DOHH2 (cell line): ENCODE results near the gene ERI3.

Source experiments
- H3F3A ChIP-seq: fragments of 200-600 bp; sonication (generic), shearing (Covaris generic); 2 replicates; pipeline ENCODE4 v1.6.0; 2016; ENCODE audit warnings: antibody characterized with exemption, mild to moderate bottlenecking; ENCODE audit not compliant: control insufficient read depth, insufficient read depth
- H3K27ac ChIP-seq: fragments of 200-600 bp; sonication (generic); 2 replicates; pipeline ENCODE4 v1.5.1; 2014; ENCODE audit warnings: low read depth, mild to moderate bottlenecking, low read length, moderate library complexity
- H3K27me3 ChIP-seq: fragments of 200-600 bp; sonication (generic); 2 replicates; pipeline ENCODE4 v1.6.1; 2014; ENCODE audit warnings: mild to moderate bottlenecking, low read length, mixed read lengths; ENCODE audit not compliant: control insufficient read depth
- H3K36me3 ChIP-seq: fragments of 200-600 bp; sonication (generic); 2 replicates; pipeline ENCODE4 v1.6.1; 2014; ENCODE audit warnings: mild to moderate bottlenecking, low read length, moderate library complexity, mixed read lengths; ENCODE audit not compliant: control insufficient read depth
- H3K4me1 ChIP-seq: fragments of 200-600 bp; sonication (generic); 2 replicates; pipeline ENCODE4 v1.6.1; 2014; ENCODE audit warnings: mild to moderate bottlenecking, low read length, mixed read lengths; ENCODE audit not compliant: control insufficient read depth
- H3K4me2 ChIP-seq: fragments of 200-600 bp; sonication (generic); 2 replicates; pipeline ENCODE4 v1.6.0; 2014; ENCODE audit warnings: mild to moderate bottlenecking, low read length, moderate library complexity
- H3K4me3 ChIP-seq: fragments of 200-600 bp; sonication (generic); 2 replicates; pipeline ENCODE4 v1.5.1; 2014; ENCODE audit warnings: mild to moderate bottlenecking, low read length, mixed read lengths
- H3K79me2 ChIP-seq: fragments of 200-600 bp; sonication (generic); 2 replicates; pipeline ENCODE4 v1.6.1; 2014; ENCODE audit warnings: mild to moderate bottlenecking, low read length, mixed read lengths; ENCODE audit not compliant: control insufficient read depth
- H3K9me2 ChIP-seq: fragments of 200-600 bp; sonication (generic); replicated peaks from 2 replicates; pipeline ENCODE4 v1.6.1; 2014; ENCODE audit warnings: mild to moderate bottlenecking, low read length, mixed read lengths; ENCODE audit not compliant: control insufficient read depth
- H3K9me3 ChIP-seq: fragments of 200-600 bp; sonication (generic); 2 replicates; pipeline ENCODE4 v1.6.1; 2014; ENCODE audit warnings: antibody characterized with exemption, low read length, mixed read lengths; ENCODE audit not compliant: control insufficient read depth, insufficient read depth
- H4K20me1 ChIP-seq: fragments of 200-600 bp; sonication (generic); 2 replicates; pipeline ENCODE4 v1.6.0; 2014; ENCODE audit warnings: low read depth, mild to moderate bottlenecking, antibody characterized with exemption, low read length, moderate library complexity; ENCODE audit not compliant: control insufficient read depth, insufficient read depth
- CTCF ChIP-seq: fragments of 200-600 bp; sonication (generic); IDR thresholded peaks from one replicate; pipeline ENCODE4 v1.5.1; 2014; ENCODE audit warnings: antibody characterized with exemption, mild to moderate bottlenecking, low read depth, low read length; ENCODE audit not compliant: poor library complexity, severe bottlenecking
- EZH2phosphoT487 ChIP-seq: fragments of 200-600 bp; sonication (generic); IDR thresholded peaks from 2 replicates; pipeline ENCODE4 v1.6.1; 2017; ENCODE audit warnings: borderline replicate concordance, mild to moderate bottlenecking, antibody characterized with exemption, low read length, moderate library complexity, mixed read lengths

Gene ERI3

GRCh38 chr1:44377925-44378784 lies 23.1 kb upstream of the ERI3 start:
- Histone ChIP-seq H3K36me3 (no peaks in the 10 kb centered on the region), H3K4me3 (no peak overlapping the region), H3K4me2 (no peak overlapping the region), H3K9me3 (no peaks in the 10 kb centered on the region), H4K20me1 (no peaks in the 10 kb centered on the region), H3K27me3 (peaks cover 7% of the 10 kb centered on the region), H3K9me2 (no peaks in the 10 kb centered on the region), H3F3A (no peaks in the 10 kb centered on the region), H3K4me1 (no peaks in the 10 kb centered on the region), H3K79me2 (no peaks in the 10 kb centered on the region), H3K27ac (no peak overlapping the region)
- TF ChIP-seq CTCF: peak; percentile 83
- no peak for TF ChIP-seq EZH2phosphoT487

GRCh38 chr1:44375547-44375946 lies 20.5 kb upstream of the ERI3 start:
- H3K27me3 ChIP-seq: no peaks in the 10 kb centered on the region; the same call in 1 of the 2 replicates
- H3K79me2 ChIP-seq: no peaks in the 10 kb centered on the region
- no peaks in the 10 kb centered on the region for H3K9me3 ChIP-seq
- no peaks in the 10 kb centered on the region for H3K4me1 ChIP-seq
- no peak overlapping the region for H3K4me3 ChIP-seq
- no peak for TF ChIP-seq EZH2phosphoT487
- TF ChIP-seq CTCF: no peak
- H3K27ac ChIP-seq: no peak overlapping the region
- no peak overlapping the region for H3K4me2 ChIP-seq
- no peaks in the 10 kb centered on the region for H3F3A ChIP-seq
- H3K36me3 ChIP-seq: no peaks in the 10 kb centered on the region
- no peaks in the 10 kb centered on the region for H3K9me2 ChIP-seq
- H4K20me1 ChIP-seq: no peaks in the 10 kb centered on the region

- Histone ChIP-seq H3F3A (no peaks in the 10 kb centered on the region), H3K27me3 (peaks cover 3% of the 10 kb centered on the region; the same call in 1 of the 2 replicates), H3K4me2 (no peak overlapping the region), H3K27ac (no peak overlapping the region), H3K4me1 (no peaks in the 10 kb centered on the region), H3K4me3 (no peak overlapping the region), H3K9me3 (no peaks in the 10 kb centered on the region), H3K79me2 (no peaks in the 10 kb centered on the region), H3K9me2 (no peaks in the 10 kb centered on the region), H3K36me3 (no peaks in the 10 kb centered on the region), H4K20me1 (no peaks in the 10 kb centered on the region)
- TF ChIP-seq EZH2phosphoT487 (no peak), CTCF (no peak)
Measured at GRCh38 chr1:44371206-44371605, 16.1 kb upstream of the ERI3 start.
